HepG2 (cell line): ENCODE data around the gene TP53. TPM values are rescaled to one million over a fixed set of nuclear protein-coding genes. Genes with fewer than 3 reads are reported as not detected.

Source experiments
- BRD4 ChIP-seq: sonication (generic); formaldehyde crosslinking; IDR thresholded peaks from 2 replicates; pipeline ENCODE4 v1.4.0; 2020; ENCODE audit warnings: missing genetic modification reagents
- CCDC6 ChIP-seq: sonication (generic); formaldehyde crosslinking; IDR thresholded peaks from 2 replicates; pipeline ENCODE4 v1.8.1; 2022; ENCODE audit warnings: mild to moderate bottlenecking, missing genetic modification reagents, moderate library complexity
- EHMT2 ChIP-seq: fragments of 200-600 bp; sonication (generic); IDR thresholded peaks from 2 replicates; pipeline ENCODE4 v1.7.0; 2017; ENCODE audit warnings: antibody characterized with exemption, low read depth, low read length, borderline replicate concordance
- FOXA3 ChIP-seq: IDR thresholded peaks from 2 replicates; pipeline ENCODE4 v1.6.1; 2016; ENCODE audit warnings: missing genetic modification reagents, missing compliant biosample characterization
- HOXA7 ChIP-seq: sonication (generic); formaldehyde crosslinking; IDR thresholded peaks from 2 replicates; pipeline ENCODE4 v1.8.1; 2022; ENCODE audit warnings: mild to moderate bottlenecking, missing genetic modification reagents, moderate library complexity
- KAT2B ChIP-seq: fragments of 150-350 bp; IDR thresholded peaks from 2 replicates; pipeline ENCODE4 v1.6.1; 2014; ENCODE audit warnings: low read depth, low read length, borderline replicate concordance
- KDM6A ChIP-seq: IDR thresholded peaks from 2 replicates; pipeline ENCODE4 v1.6.1; 2016; ENCODE audit warnings: low read depth
- MLLT10 ChIP-seq: sonication (generic); formaldehyde crosslinking; IDR thresholded peaks from 2 replicates; pipeline ENCODE4 v1.4.0; 2020; ENCODE audit warnings: missing genetic modification reagents
- NFE2L2 ChIP-seq: fragments of 150-350 bp; IDR thresholded peaks from 2 replicates; pipeline ENCODE4 v1.6.1; 2014; ENCODE audit warnings: low read length
- NR2F6 ChIP-seq, 2 experiments: IDR thresholded peaks; 2 replicates each; pipeline ENCODE4 v1.6.1; 2016; ENCODE audit warnings: antibody characterized with exemption in 1 of 2, mild to moderate bottlenecking in 1 of 2
- PAX8 ChIP-seq: sonication (generic); formaldehyde crosslinking; IDR thresholded peaks from 2 replicates; pipeline ENCODE4 v1.8.0; 2022; ENCODE audit warnings: mild to moderate bottlenecking, missing genetic modification reagents, borderline replicate concordance
- TAF1 ChIP-seq: sonication (generic); formaldehyde crosslinking; IDR thresholded peaks from 2 replicates; pipeline ENCODE4 v1.4.0; 2020; ENCODE audit warnings: missing genetic modification reagents
- ZNF224 ChIP-seq: sonication (generic); formaldehyde crosslinking; IDR thresholded peaks from 2 replicates; pipeline ENCODE4 v1.5.0; 2020; ENCODE audit warnings: mild to moderate bottlenecking, missing genetic modification reagents
- ZNF251 ChIP-seq: sonication (generic); formaldehyde crosslinking; IDR thresholded peaks from 2 replicates; pipeline ENCODE4 v1.9.0; 2021; ENCODE audit warnings: mild to moderate bottlenecking, missing genetic modification reagents
- ZNF296 ChIP-seq: sonication (generic); formaldehyde crosslinking; conservative IDR thresholded peaks from 2 replicates; pipeline ENCODE4 v1.5.0; 2020; ENCODE audit warnings: mild to moderate bottlenecking, missing genetic modification reagents
- ZNF317 ChIP-seq: sonication (generic); formaldehyde crosslinking; IDR thresholded peaks from 2 replicates; pipeline ENCODE4 v1.5.0; 2020; ENCODE audit warnings: mild to moderate bottlenecking, missing genetic modification reagents
- ZNF383 ChIP-seq: sonication (generic); formaldehyde crosslinking; IDR thresholded peaks from 2 replicates; pipeline ENCODE4 v1.4.0; 2020; ENCODE audit warnings: missing genetic modification reagents, mild to moderate bottlenecking, borderline replicate concordance
- ZNF557 ChIP-seq: sonication (generic); formaldehyde crosslinking; IDR thresholded peaks from 2 replicates; pipeline ENCODE4 v1.4.0; 2020; ENCODE audit warnings: missing genetic modification reagents
- ZNF768 ChIP-seq: sonication (generic); formaldehyde crosslinking; IDR thresholded peaks from 2 replicates; pipeline ENCODE4 v1.4.0; 2020; ENCODE audit warnings: missing genetic modification reagents
- ZSCAN30 ChIP-seq: sonication (generic); formaldehyde crosslinking; IDR thresholded peaks from 2 replicates; pipeline ENCODE4 v1.5.0; 2020; ENCODE audit warnings: mild to moderate bottlenecking, missing genetic modification reagents
- polyA plus RNA-seq, 8 experiments: library from polyadenylated mRNA; depleted of rRNA in 3 of 8; stranded (reverse) in 7 of 8; unstranded in 1 of 8; fragments of >200 nt; fragmentation: Illumina TruSeq in 4 of 8; extraction: Trizol in 4 of 8; gene quantifications; 2 replicates each; pipeline versions ENCODE4 v1.2.1 to v1.2.3, GENCODE V29; 2011 to 2016; ENCODE audit warnings: low read depth in 4 of 8, missing spikeins in 1 of 8, mixed read lengths in 1 of 8; ENCODE audit not compliant: insufficient read depth in 1 of 8
- total RNA-seq, 5 experiments: library from RNA; depleted of rRNA; stranded (reverse); fragments of >200 nt; fragmentation: Illumina TruSeq; extraction: Trizol; gene quantifications; 2 replicates each; pipeline ENCODE4 v1.2.3, GENCODE V29; 2016; ENCODE audit warnings: low read depth in 1 of 5
- TF ChIP-seq, protein P1 (sequence below): sonication (generic); formaldehyde crosslinking; IDR thresholded peaks from 2 replicates; pipeline ENCODE4 v1.5.0; 2020; ENCODE audit warnings: missing genetic modification reagents, mild to moderate bottlenecking, borderline replicate concordance
- TF ChIP-seq, protein P2 (sequence below): sonication (generic); formaldehyde crosslinking; conservative IDR thresholded peaks from 2 replicates; pipeline ENCODE4 v1.4.0; 2020; ENCODE audit warnings: missing genetic modification reagents
- TF ChIP-seq, protein P3 (sequence below): sonication (generic); formaldehyde crosslinking; IDR thresholded peaks from 2 replicates; pipeline ENCODE4 v1.9.0; 2021; ENCODE audit warnings: missing genetic modification reagents, borderline replicate concordance
- TF ChIP-seq, protein P4 (sequence below): sonication (generic); IDR thresholded peaks from 2 replicates; pipeline ENCODE4 v1.6.1; 2016; ENCODE audit warnings: low read depth, borderline replicate concordance
- TF ChIP-seq, protein P5 (sequence below): sonication (generic); formaldehyde crosslinking; IDR thresholded peaks from 2 replicates; pipeline ENCODE4 v1.8.1; 2023; ENCODE audit warnings: missing genetic modification reagents, inconsistent platforms, borderline replicate concordance

The TP53 gene
- total and polyA plus RNA-seq, 2 of the 13 experiments (the other 11 are each of a cell fraction or from before 2014, with no cell fraction given) = 17.1 to 29.9 TPM

DNA sequence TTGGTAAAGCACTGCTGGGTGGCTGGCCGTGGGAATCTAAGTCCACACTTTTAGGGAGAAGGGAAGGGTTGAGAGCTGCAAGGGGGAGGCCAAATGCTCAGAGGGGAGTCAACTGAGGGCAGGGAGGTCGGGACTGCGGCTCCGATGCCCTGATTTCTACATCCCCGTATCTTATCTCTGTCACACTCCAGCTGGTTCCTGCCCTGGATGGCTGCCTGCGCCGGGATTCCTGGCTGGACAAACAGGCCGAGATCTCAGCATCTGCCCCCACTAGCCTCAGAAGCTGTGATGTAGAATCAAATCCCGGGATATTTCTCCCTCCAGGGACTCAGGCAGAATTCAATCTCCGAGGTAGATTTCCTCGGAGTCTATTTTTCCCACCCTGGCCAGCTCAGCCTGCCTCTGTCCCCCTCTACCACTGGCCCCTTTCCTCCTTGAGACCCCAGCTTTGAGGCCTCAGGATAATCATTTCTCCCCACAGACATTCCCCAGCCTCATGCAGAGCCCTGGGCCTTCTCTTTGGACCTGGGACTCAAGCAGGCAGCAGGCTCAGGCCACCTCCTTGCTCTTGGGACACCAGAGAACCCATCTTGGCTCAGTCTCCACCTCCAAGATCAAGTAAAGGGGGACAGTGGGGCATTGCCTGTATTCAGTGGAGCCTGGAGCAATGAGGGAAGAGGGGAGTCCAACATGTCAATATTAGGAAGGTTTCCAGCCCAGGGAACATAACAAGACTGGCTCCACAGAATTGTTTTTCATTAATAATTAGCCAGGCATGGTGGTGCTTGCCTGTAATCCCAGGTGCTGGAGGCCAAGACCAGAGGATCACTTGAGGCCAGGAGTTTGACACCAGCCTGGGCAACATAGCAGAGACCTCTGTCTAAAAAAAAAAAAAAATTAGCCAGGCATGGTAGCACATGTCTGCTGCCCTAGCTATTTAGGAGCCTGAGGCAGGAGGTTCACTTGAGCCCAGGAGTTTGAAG is 55.6 kb downstream of the TP53 start (continued):
- TF ChIP-seq, protein P1, sequence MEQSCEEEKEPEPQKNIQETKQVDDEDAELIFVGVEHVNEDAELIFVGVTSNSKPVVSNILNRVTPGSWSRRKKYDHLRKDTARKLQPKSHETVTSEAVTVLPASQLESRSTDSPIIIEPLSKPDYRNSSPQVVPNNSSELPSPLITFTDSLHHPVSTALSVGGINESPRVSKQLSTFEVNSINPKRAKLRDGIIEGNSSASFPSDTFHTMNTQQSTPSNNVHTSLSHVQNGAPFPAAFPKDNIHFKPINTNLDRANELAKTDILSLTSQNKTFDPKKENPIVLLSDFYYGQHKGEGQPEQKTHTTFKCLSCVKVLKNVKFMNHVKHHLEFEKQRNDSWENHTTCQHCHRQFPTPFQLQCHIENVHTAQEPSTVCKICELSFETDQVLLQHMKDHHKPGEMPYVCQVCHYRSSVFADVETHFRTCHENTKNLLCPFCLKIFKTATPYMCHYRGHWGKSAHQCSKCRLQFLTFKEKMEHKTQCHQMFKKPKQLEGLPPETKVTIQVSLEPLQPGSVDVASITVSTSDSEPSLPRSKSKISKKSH (CRISPR knock-in tag) = no peak
- TF ChIP-seq NFE2L2 = no peak
- no peak for TF ChIP-seq CCDC6 (CRISPR knock-in tag)
- TF ChIP-seq ZSCAN30 (CRISPR knock-in tag) = no peak
- no peak for TF ChIP-seq KAT2B
- TF ChIP-seq MLLT10 (CRISPR knock-in tag) = no peak
- TF ChIP-seq, protein P2, sequence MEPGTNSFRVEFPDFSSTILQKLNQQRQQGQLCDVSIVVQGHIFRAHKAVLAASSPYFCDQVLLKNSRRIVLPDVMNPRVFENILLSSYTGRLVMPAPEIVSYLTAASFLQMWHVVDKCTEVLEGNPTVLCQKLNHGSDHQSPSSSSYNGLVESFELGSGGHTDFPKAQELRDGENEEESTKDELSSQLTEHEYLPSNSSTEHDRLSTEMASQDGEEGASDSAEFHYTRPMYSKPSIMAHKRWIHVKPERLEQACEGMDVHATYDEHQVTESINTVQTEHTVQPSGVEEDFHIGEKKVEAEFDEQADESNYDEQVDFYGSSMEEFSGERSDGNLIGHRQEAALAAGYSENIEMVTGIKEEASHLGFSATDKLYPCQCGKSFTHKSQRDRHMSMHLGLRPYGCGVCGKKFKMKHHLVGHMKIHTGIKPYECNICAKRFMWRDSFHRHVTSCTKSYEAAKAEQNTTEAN (CRISPR knock-in tag) = no peak
- TF ChIP-seq ZNF768 (CRISPR knock-in tag) = no peak
- no peak for TF ChIP-seq EHMT2
- no peak for TF ChIP-seq NR2F6 (IDR thresholded peaks at IDR 0.05)
- TF ChIP-seq NR2F6 (CRISPR knock-in tag; IDR thresholded peaks at IDR 0.05) = peak; percentile 20; the same call in 1 of the 2 replicates
- no peak for TF ChIP-seq ZNF557 (CRISPR knock-in tag)
- TF ChIP-seq ZNF224 (CRISPR knock-in tag) = no peak
- TF ChIP-seq, protein P3, sequence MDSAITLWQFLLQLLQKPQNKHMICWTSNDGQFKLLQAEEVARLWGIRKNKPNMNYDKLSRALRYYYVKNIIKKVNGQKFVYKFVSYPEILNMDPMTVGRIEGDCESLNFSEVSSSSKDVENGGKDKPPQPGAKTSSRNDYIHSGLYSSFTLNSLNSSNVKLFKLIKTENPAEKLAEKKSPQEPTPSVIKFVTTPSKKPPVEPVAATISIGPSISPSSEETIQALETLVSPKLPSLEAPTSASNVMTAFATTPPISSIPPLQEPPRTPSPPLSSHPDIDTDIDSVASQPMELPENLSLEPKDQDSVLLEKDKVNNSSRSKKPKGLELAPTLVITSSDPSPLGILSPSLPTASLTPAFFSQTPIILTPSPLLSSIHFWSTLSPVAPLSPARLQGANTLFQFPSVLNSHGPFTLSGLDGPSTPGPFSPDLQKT (CRISPR knock-in tag) = no peak
- no peak for TF ChIP-seq ZNF317 (CRISPR knock-in tag)
- no peak for TF ChIP-seq FOXA3 (CRISPR knock-in tag)
- TF ChIP-seq TAF1 (CRISPR knock-in tag) = no peak
- no peak for TF ChIP-seq PAX8 (CRISPR knock-in tag)
- TF ChIP-seq ZNF251 (CRISPR knock-in tag) = no peak
- TF ChIP-seq, protein P4, sequence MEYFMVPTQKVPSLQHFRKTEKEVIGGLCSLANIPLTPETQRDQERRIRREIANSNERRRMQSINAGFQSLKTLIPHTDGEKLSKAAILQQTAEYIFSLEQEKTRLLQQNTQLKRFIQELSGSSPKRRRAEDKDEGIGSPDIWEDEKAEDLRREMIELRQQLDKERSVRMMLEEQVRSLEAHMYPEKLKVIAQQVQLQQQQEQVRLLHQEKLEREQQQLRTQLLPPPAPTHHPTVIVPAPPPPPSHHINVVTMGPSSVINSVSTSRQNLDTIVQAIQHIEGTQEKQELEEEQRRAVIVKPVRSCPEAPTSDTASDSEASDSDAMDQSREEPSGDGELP = peak; percentile 79; the same call in 1 of the 2 replicates
- no peak for TF ChIP-seq HOXA7 (CRISPR knock-in tag)
- TF ChIP-seq ZNF383 = no peak
- TF ChIP-seq KDM6A (CRISPR knock-in tag) = no peak
- TF ChIP-seq ZNF296 (CRISPR knock-in tag) = no peak
- TF ChIP-seq, protein P5, sequence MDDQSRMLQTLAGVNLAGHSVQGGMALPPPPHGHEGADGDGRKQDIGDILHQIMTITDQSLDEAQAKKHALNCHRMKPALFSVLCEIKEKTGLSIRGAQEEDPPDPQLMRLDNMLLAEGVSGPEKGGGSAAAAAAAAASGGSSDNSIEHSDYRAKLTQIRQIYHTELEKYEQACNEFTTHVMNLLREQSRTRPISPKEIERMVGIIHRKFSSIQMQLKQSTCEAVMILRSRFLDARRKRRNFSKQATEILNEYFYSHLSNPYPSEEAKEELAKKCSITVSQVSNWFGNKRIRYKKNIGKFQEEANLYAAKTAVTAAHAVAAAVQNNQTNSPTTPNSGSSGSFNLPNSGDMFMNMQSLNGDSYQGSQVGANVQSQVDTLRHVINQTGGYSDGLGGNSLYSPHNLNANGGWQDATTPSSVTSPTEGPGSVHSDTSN (CRISPR knock-in tag) = no peak
- TF ChIP-seq BRD4 = no peak
